HepG2 (cell line): ENCODE measurements around the gene EVC. TPM values are rescaled to one million over a fixed set of nuclear protein-coding genes. Genes with fewer than 3 reads are reported as not detected.

Experiments used
- ATAC-seq: fragments of 200-7000 bp; cut with Tn5 transposase; 3 replicates; pipeline ENCODE4 v1.9.1; 2020; ENCODE audit warnings: mild to moderate bottlenecking, moderate library complexity
- BruUV-seq: library from RNA; stranded (reverse); fragments of 400-500 nt; replicated peaks from 2 replicates; lab custom pipeline; 2021; lab: Mats Ljungman, UMichigan
- CTCF ChIA-PET: fragments of 300-600 bp; formaldehyde crosslinking; extraction: SDS; loops from one replicate; lab custom pipeline; 2021; ENCODE audit warnings: low total read pairs, inconsistent platforms, low intra/inter-chr PET ratio; lab: Yijun Ruan, JAX
- POLR2A ChIA-PET: fragments of 350-600 bp; sonication (Branson Sonifier 250); formaldehyde crosslinking; loops from one replicate; lab custom pipeline; 2020; ENCODE audit warnings: antibody characterized with exemption, inconsistent platforms; lab: Yijun Ruan, JAX
- DNase-seq: peaks from one replicate; pipeline ENCODE4 v3.0.0-alpha.2; 2015; ENCODE audit warnings: low spot score
- FAIRE-seq: peaks from 3 replicates; lab custom pipeline; 2011; peaks lifted over from hg19 to GRCh38; lab: Jason Lieb, UNC
- H2AFZ ChIP-seq: one replicate; pipeline ENCODE4 v1.6.1; 2011; ENCODE audit warnings: low read length, inconsistent platforms
- H3K27ac ChIP-seq: fragments of 300-600 bp; 3 replicates; pipeline ENCODE4 v1.8.0; 2011; ENCODE audit warnings: mixed run types, mild to moderate bottlenecking, mixed read lengths, low read length, inconsistent platforms; ENCODE audit not compliant: insufficient read depth; ENCODE audit errors: extremely low read length
- H3K27me3 ChIP-seq, 2 experiments: fragments of 200-600 bp in 1 of 2; 2 replicates in 1 of 2; 3 replicates in 1 of 2; pipeline versions ENCODE4 v1.6.0 to v1.8.0; 2011; ENCODE audit warnings: low read length in 2 of 2, mild to moderate bottlenecking in 2 of 2, moderate library complexity in 2 of 2, inconsistent platforms in 1 of 2; ENCODE audit not compliant: insufficient read depth in 2 of 2, control insufficient read depth in 1 of 2
- H3K36me3 ChIP-seq, 2 experiments: fragments of 200-600 bp in 1 of 2; replicated peaks in 1 of 2; 2 replicates in 1 of 2; 3 replicates in 1 of 2; pipeline versions ENCODE4 v1.5.1 to v1.8.0; 2011; ENCODE audit warnings: low read length in 2 of 2, inconsistent platforms in 1 of 2; ENCODE audit not compliant: insufficient read depth in 2 of 2, control insufficient read depth in 1 of 2
- H3K4me1 ChIP-seq: 2 replicates; pipeline ENCODE4 v1.5.1; 2012; ENCODE audit warnings: low read length, inconsistent platforms; ENCODE audit not compliant: insufficient read depth
- H3K4me2 ChIP-seq: 2 replicates; pipeline ENCODE4 v1.6.0; 2011; ENCODE audit warnings: low read depth, low read length, inconsistent platforms
- H3K4me3 ChIP-seq, 3 experiments: fragments of 200-600 bp in 1 of 3; sonication (generic), shearing (Covaris generic) in 1 of 3; replicated peaks in 1 of 3; 2 replicates each; pipeline ENCODE4 v1.5.1; 2011 to 2016; ENCODE audit warnings: low read length in 3 of 3, inconsistent platforms in 2 of 3, low read depth in 2 of 3, mild to moderate bottlenecking in 2 of 3, control low read depth in 1 of 3, mixed read lengths in 1 of 3; ENCODE audit not compliant: insufficient read depth in 1 of 3
- H3K79me2 ChIP-seq: one replicate; pipeline ENCODE4 v1.6.1; 2011; ENCODE audit warnings: low read length, inconsistent platforms; ENCODE audit not compliant: insufficient read depth
- H3K9ac ChIP-seq: 2 replicates; pipeline ENCODE4 v1.6.0; 2011; ENCODE audit warnings: mild to moderate bottlenecking, low read depth, low read length, inconsistent platforms; ENCODE audit not compliant: insufficient read depth
- H3K9me3 ChIP-seq: 2 replicates; pipeline ENCODE4 v1.5.1; 2012; ENCODE audit warnings: mild to moderate bottlenecking, low read length
- H4K20me1 ChIP-seq: 2 replicates; pipeline ENCODE4 v1.6.0; 2011; ENCODE audit warnings: inconsistent platforms, mild to moderate bottlenecking, low read length, moderate library complexity; ENCODE audit not compliant: insufficient read depth
- CCDC6 ChIP-seq: sonication (generic); formaldehyde crosslinking; IDR thresholded peaks from 2 replicates; pipeline ENCODE4 v1.8.1; 2022; ENCODE audit warnings: mild to moderate bottlenecking, missing genetic modification reagents, moderate library complexity
- HOXA9 ChIP-seq: sonication (generic); formaldehyde crosslinking; IDR thresholded peaks from 2 replicates; pipeline ENCODE4 v1.8.1; 2022; ENCODE audit warnings: missing genetic modification reagents, mild to moderate bottlenecking, moderate library complexity, borderline replicate concordance
- MXD3 ChIP-seq: IDR thresholded peaks from 2 replicates; pipeline ENCODE4 v1.6.1; 2016; ENCODE audit warnings: mild to moderate bottlenecking, missing biosample characterization, missing genetic modification reagents
- NFATC3 ChIP-seq: sonication (generic); formaldehyde crosslinking; IDR thresholded peaks from 2 replicates; pipeline ENCODE4 v1.5.1; 2020; ENCODE audit warnings: mild to moderate bottlenecking, missing genetic modification reagents
- ZBTB4 ChIP-seq: sonication (generic); formaldehyde crosslinking; IDR thresholded peaks from 2 replicates; pipeline ENCODE4 v1.4.0; 2020; ENCODE audit warnings: missing genetic modification reagents, mild to moderate bottlenecking, borderline replicate concordance
- ZNF3 ChIP-seq: IDR thresholded peaks from 2 replicates; pipeline ENCODE4 v1.7.0; 2017; ENCODE audit warnings: inconsistent platforms
- WGBS: methylation state at CpG from one replicate; pipeline ENCODE4 v1.1.6; 2017; ENCODE audit warnings: low lambda C conversion rate; 5-methylcytosine and 5-hydroxymethylcytosine counted together
- in situ Hi-C: cut with HindIII; loops from 2 replicates; pipeline ENCODE4 v1.10.0; 2017; ENCODE audit warnings: low pct_unique_long_range_greater_than_20kb; ENCODE audit not compliant: extremely low pct_ligation_motif_present
- intact Hi-C: fragments of 100-400 bp; cut with micrococcal nuclease; formaldehyde crosslinking; loops from one replicate; pipeline ENCODE4 v1.10.0; 2022; ENCODE audit not compliant: unreplicated experiment
- polyA plus RNA-seq, 8 experiments: library from polyadenylated mRNA; depleted of rRNA in 3 of 8; stranded (reverse) in 7 of 8; unstranded in 1 of 8; fragments of >200 nt; fragmentation: Illumina TruSeq in 4 of 8; extraction: Trizol in 4 of 8; gene quantifications; 2 replicates each; pipeline versions ENCODE4 v1.2.1 to v1.2.3, GENCODE V29; 2011 to 2016; ENCODE audit warnings: low read depth in 4 of 8, missing spikeins in 1 of 8, mixed read lengths in 1 of 8; ENCODE audit not compliant: insufficient read depth in 1 of 8
- total RNA-seq, 5 experiments: library from RNA; depleted of rRNA; stranded (reverse); fragments of >200 nt; fragmentation: Illumina TruSeq; extraction: Trizol; gene quantifications; 2 replicates each; pipeline ENCODE4 v1.2.3, GENCODE V29; 2016; ENCODE audit warnings: low read depth in 1 of 5

EVC gene
- total and polyA plus RNA-seq, 2 of the 13 experiments (the other 11 are each of a cell fraction or from before 2014, with no cell fraction given): 3.1 to 4.9 TPM

GRCh38 chr4:5755161-5755560, 44.2 kb downstream of the EVC start:
- ATAC-seq (no peak), FAIRE-seq (no peak), DNase-seq (no peak)
- Histone ChIP-seq H3K27ac (no peak overlapping the region), H3K27me3 (no peaks in the 10 kb centered on the region), H3K4me1 (no peaks in the 10 kb centered on the region), H2AFZ (no peak overlapping the region), H3K9me3 (no peaks in the 10 kb centered on the region), H3K79me2 (no peaks in the 10 kb centered on the region), H3K9ac (no peak overlapping the region), H3K4me2 (no peak overlapping the region), H3K36me3 (peaks cover 12 to 21% of the 10 kb centered on the region in 2 experiments; a peak in 3 of 5 replicates), H4K20me1 (no peaks in the 10 kb centered on the region), H3K4me3 (no peak overlapping the region)
- no peak for TF ChIP-seq HOXA9 (CRISPR knock-in tag)
- TF ChIP-seq MXD3 (CRISPR knock-in tag): no peak
- intact Hi-C loops: no loop called here
- in situ Hi-C loops: no loop called here
- no TSS peak for BruUV-seq
- CTCF ChIA-PET: no interaction called here
- POLR2A ChIA-PET: no interaction called here
- 97% methylated on average over 16 of the region's 16 CpGs for WGBS

GRCh38 chr4:5755679-5756078, 44.7 kb downstream of the EVC start:
- intact Hi-C loops: no loop called here
- WGBS: 93% methylated on average over 6 of the region's 7 CpGs
- BruUV-seq: no TSS peak

More at GRCh38 chr4:5755679-5756078, 44.7 kb downstream of the EVC start:
- no peak overlapping the region for H3K27ac ChIP-seq
- in situ Hi-C loops: no loop called here
- H3K36me3 ChIP-seq: peaks cover 12 to 21% of the 10 kb centered on the region in 2 experiments; a peak in 3 of 5 replicates
- H4K20me1 ChIP-seq: no peaks in the 10 kb centered on the region
- no peak for TF ChIP-seq NFATC3
- no peak for TF ChIP-seq CCDC6 (CRISPR knock-in tag)
- no peak for TF ChIP-seq ZNF3
- TF ChIP-seq ZBTB4 (CRISPR knock-in tag): no peak
- no peak overlapping the region for H3K4me3 ChIP-seq
- DNase-seq (no peak), FAIRE-seq (no peak), ATAC-seq (no peak)
- H3K9me3 ChIP-seq: no peaks in the 10 kb centered on the region
- ChIA-PET CTCF (no interaction called here), POLR2A (no interaction called here)
- no peak overlapping the region for H2AFZ ChIP-seq
- no peak overlapping the region for H3K4me2 ChIP-seq
- H3K27me3 ChIP-seq: no peaks in the 10 kb centered on the region
- no peaks in the 10 kb centered on the region for H3K79me2 ChIP-seq
- H3K4me1 ChIP-seq: no peaks in the 10 kb centered on the region
- no peak overlapping the region for H3K9ac ChIP-seq
